CD14-positive monocyte (primary cell): ENCODE measurements around the gene THBS1. TPM values are rescaled to one million over a fixed set of nuclear protein-coding genes. Genes with fewer than 3 reads are reported as not detected.

Source experiments
- DNase-seq, 3 donors: peaks; one replicate each; pipeline ENCODE4 v3.0.0-alpha.2; 2011 to 2022
- H2AFZ ChIP-seq: 2 replicates; pipeline ENCODE4 v1.6.0; 2012; ENCODE audit warnings: mild to moderate bottlenecking, low read depth, low read length, inconsistent platforms; ENCODE audit not compliant: insufficient read depth, poor library complexity, severe bottlenecking
- H3K27ac ChIP-seq, 2 donors: 1 replicate in 1 of 2; 2 replicates in 1 of 2; pipeline ENCODE4 v1.5.1; 2012 to 2013; ENCODE audit warnings: low read length in 2 of 2, control low read depth in 1 of 2, inconsistent platforms in 1 of 2, low read depth in 1 of 2, mild to moderate bottlenecking in 1 of 2
- H3K27me3 ChIP-seq, 2 donors: one replicate each; pipeline versions ENCODE4 v1.6.0 to v1.6.1; 2011 to 2013; ENCODE audit warnings: low read length in 2 of 2; ENCODE audit not compliant: control insufficient read depth in 2 of 2, insufficient read depth in 2 of 2
- H3K36me3 ChIP-seq, 2 donors: replicated peaks in 1 of 2; 1 replicate in 1 of 2; 2 replicates in 1 of 2; pipeline versions ENCODE4 v1.5.1 to v1.6.1; 2012 to 2013; ENCODE audit warnings: low read length in 2 of 2, control low read depth in 1 of 2, inconsistent platforms in 1 of 2, mild to moderate bottlenecking in 1 of 2; ENCODE audit not compliant: insufficient read depth in 2 of 2, control insufficient read depth in 1 of 2
- H3K4me1 ChIP-seq, 2 donors: 1 replicate in 1 of 2; 2 replicates in 1 of 2; pipeline versions ENCODE4 v1.5.1 to v1.6.1; 2012 to 2013; ENCODE audit warnings: low read length in 2 of 2, control low read depth in 1 of 2, inconsistent platforms in 1 of 2, mild to moderate bottlenecking in 1 of 2, moderate library complexity in 1 of 2; ENCODE audit not compliant: insufficient read depth in 2 of 2, control insufficient read depth in 1 of 2
- H3K4me2 ChIP-seq: replicated peaks from 2 replicates; pipeline ENCODE3; 2012; ENCODE audit warnings: low read length, moderate library complexity, mild to moderate bottlenecking; ENCODE audit not compliant: poor library complexity, severe bottlenecking; ENCODE audit errors: extremely low read depth
- H3K4me3 ChIP-seq, 3 experiments: fragments of 200-600 bp in 1 of 3; sonication (generic) in 1 of 3; replicated peaks in 1 of 3; 1 replicate in 2 of 3; 2 replicates in 1 of 3; pipeline ENCODE4 v1.5.1; 2011 to 2013; ENCODE audit warnings: low read length in 3 of 3, mild to moderate bottlenecking in 3 of 3, control low read depth in 2 of 3, low read depth in 2 of 3, inconsistent platforms in 1 of 3, moderate library complexity in 1 of 3
- H3K79me2 ChIP-seq: 2 replicates; pipeline ENCODE4 v1.6.0; 2012; ENCODE audit warnings: mild to moderate bottlenecking, control low read depth, inconsistent platforms, low read length, moderate library complexity; ENCODE audit not compliant: insufficient read depth
- H3K9ac ChIP-seq: 2 replicates; pipeline ENCODE4 v1.6.0; 2017; ENCODE audit warnings: low read length, mild to moderate bottlenecking; ENCODE audit not compliant: insufficient read depth, poor library complexity, severe bottlenecking
- H3K9me3 ChIP-seq, 2 donors: replicated peaks in 1 of 2; 1 replicate in 1 of 2; 2 replicates in 1 of 2; pipeline versions ENCODE4 v1.5.1 to v1.6.1; 2012 to 2013; ENCODE audit warnings: low read length in 2 of 2, control low read depth in 1 of 2; ENCODE audit not compliant: control insufficient read depth in 1 of 2, insufficient read depth in 1 of 2
- H4K20me1 ChIP-seq: 2 replicates; pipeline ENCODE4 v1.6.0; 2012; ENCODE audit warnings: mild to moderate bottlenecking, low read length, control low read depth, moderate library complexity; ENCODE audit not compliant: insufficient read depth
- H3K27ac Mint-ChIP-seq, 7 donors: one replicate each; pipeline ENCODE4 v1.8.0; 2020; ENCODE audit warnings: mild to moderate bottlenecking in 7 of 7, mixed read lengths in 7 of 7, moderate library complexity in 6 of 7, inconsistent platforms in 2 of 7
- H3K27me3 Mint-ChIP-seq, 3 donors: one replicate each; pipeline ENCODE4 v1.8.0; 2021 to 2022; ENCODE audit warnings: low read depth in 3 of 3, mild to moderate bottlenecking in 3 of 3, mixed read lengths in 3 of 3, moderate library complexity in 3 of 3, inconsistent platforms in 1 of 3
- H3K36me3 Mint-ChIP-seq, 2 donors: one replicate each; pipeline ENCODE4 v1.8.0; 2020; ENCODE audit warnings: mixed read lengths in 2 of 2, inconsistent platforms in 1 of 2, mild to moderate bottlenecking in 1 of 2
- H3K4me1 Mint-ChIP-seq: one replicate; pipeline ENCODE4 v1.8.0; 2020; ENCODE audit warnings: mild to moderate bottlenecking, mixed read lengths
- H3K4me3 Mint-ChIP-seq, 2 donors: one replicate each; pipeline ENCODE4 v1.8.0; 2020; ENCODE audit warnings: mild to moderate bottlenecking in 2 of 2, mixed read lengths in 2 of 2, moderate library complexity in 1 of 2
- H3K9me3 Mint-ChIP-seq, 7 donors: one replicate each; pipeline ENCODE4 v1.8.0; 2020 to 2022; ENCODE audit warnings: mixed read lengths in 7 of 7, mild to moderate bottlenecking in 6 of 7, moderate library complexity in 6 of 7, inconsistent platforms in 2 of 7
- CTCF ChIP-seq: fragments of 200-600 bp; IDR thresholded peaks from one replicate; pipeline ENCODE4 v1.8.0; 2022; ENCODE audit warnings: antibody characterized with exemption, mild to moderate bottlenecking
- WGBS: methylation state at CpG from one replicate; pipeline ENCODE4 v1.1.5; 2013; ENCODE audit warnings: missing lambda C conversion rate; ENCODE audit not compliant: insufficient coverage; 5-methylcytosine and 5-hydroxymethylcytosine counted together
- intact Hi-C, 2 donors: fragments of 100-400 bp; cut with micrococcal nuclease; formaldehyde crosslinking; loops; one replicate each; pipeline versions ENCODE4 v1.15.0 to v1.15.1; 2023
- polyA plus RNA-seq, 3 donors: library from polyadenylated mRNA; depleted of rRNA in 1 of 3; unstranded in 2 of 3; stranded (reverse) in 1 of 3; fragments of 300-500 nt in 2 of 3; fragments of >200 nt in 1 of 3; fragmentation: Illumina TruSeq in 2 of 3; gene quantifications; 1 replicate in 2 of 3; 2 replicates in 1 of 3; pipeline ENCODE4 v1.2.3, GENCODE V29; 2012 to 2021

THBS1 gene
- polyA plus RNA-seq, 3 donors, result 0.52 to 151 (median 55.4) TPM

- Mint-ChIP-seq H3K36me3 (peaks cover 32 to 38% of the 10 kb centered on the region in 2 donors), H3K27me3 (peaks cover 1 to 2% (median 1%) of the 10 kb centered on the region in 3 donors), H3K27ac (no peak overlapping the region), H3K9me3 (no peaks in the 10 kb centered on the region), H3K4me3 (no peak overlapping the region), H3K4me1 (no peaks in the 10 kb centered on the region)
- H3K79me2 ChIP-seq, result no peaks in the 10 kb centered on the region
- no peaks in the 10 kb centered on the region for H3K27me3 ChIP-seq
- no peak overlapping the region for H3K4me3 ChIP-seq
- DNase-seq, result no peak
- H4K20me1 ChIP-seq, result peaks cover 4% of the 10 kb centered on the region
- no peaks in the 10 kb centered on the region for H3K4me1 ChIP-seq
- H3K36me3 ChIP-seq, result peaks cover 12 to 30% of the 10 kb centered on the region in 2 donors
- H3K9me3 ChIP-seq, result no peaks in the 10 kb centered on the region
- no peak overlapping the region for H3K27ac ChIP-seq
- H2AFZ ChIP-seq, result no peak overlapping the region
- no CpG with 5 or more reads among the region's 3 CpGs for WGBS
- H3K4me2 ChIP-seq, result no peak overlapping the region
- TF ChIP-seq CTCF, result no peak
- intact Hi-C loops, result no loop called here
- H3K9ac ChIP-seq, result no peak overlapping the region
Observed at GRCh38 chr15:39598186-39598850, 17.4 kb downstream of the THBS1 start.

GRCh38 chr15:39598958-39599845, 18.3 kb downstream of the THBS1 start:
- H3K27me3 Mint-ChIP-seq, result peaks cover 0 to 2% (median 0%) of the 10 kb centered on the region in 3 donors
- intact Hi-C loops, result no loop called here
- 97% methylated on average over 6 of the region's 12 CpGs for WGBS
- Histone ChIP-seq H3K27ac (no peak overlapping the region), H3K9me3 (no peaks in the 10 kb centered on the region), H3K27me3 (no peaks in the 10 kb centered on the region), H3K79me2 (no peaks in the 10 kb centered on the region), H3K36me3 (peaks cover 11 to 21% of the 10 kb centered on the region in 2 donors), H3K4me3 (no peak overlapping the region), H2AFZ (no peak overlapping the region), H3K4me2 (no peak overlapping the region), H4K20me1 (no peaks in the 10 kb centered on the region), H3K9ac (no peak overlapping the region), H3K4me1 (no peaks in the 10 kb centered on the region)
- H3K4me3 Mint-ChIP-seq, result no peak overlapping the region
- DNase-seq, result no peak
- H3K27ac Mint-ChIP-seq, result peak overlapping the region in 1 of 7 donors; percentile 65
- peaks cover 23 to 29% of the 10 kb centered on the region in 2 donors for H3K36me3 Mint-ChIP-seq
- TF ChIP-seq CTCF, result no peak
- H3K4me1 Mint-ChIP-seq, result no peaks in the 10 kb centered on the region
- no peaks in the 10 kb centered on the region for H3K9me3 Mint-ChIP-seq
